ENCODE data around the gene ETS2. TPM values are rescaled to one million over a fixed set of nuclear protein-coding genes. Genes with fewer than 3 reads are reported as not detected.
"Not testable (repeated sequence)": the region's sequence is repeated elsewhere in the genome, so short reads cannot be mapped to it uniquely, and the experiment has no call there.

The ETS2 gene
- total RNA-seq, 4 donors from 2014 or later, result 31.1 to 175 (median 63.8) TPM

GRCh38 chr21:38842079-38842478, 36.4 kb downstream of the ETS2 start:
- no peak for DNase-seq (ENCODE audit: extremely low spot score)
- WGBS, result 69% methylated on average over 3 of the region's 4 CpGs

GRCh38 chr21:38843379-38843778, 37.6 kb downstream of the ETS2 start:
- H3K27ac ChIP-seq (replicated peaks in 1 of 4), result no peak overlapping the region
- TF ChIP-seq EP300 (IDR thresholded peaks at IDR 0.05), result no peak
- TF ChIP-seq CTCF (IDR thresholded peaks at IDR 0.05), result no peak
- TF ChIP-seq POLR2A (IDR thresholded peaks at IDR 0.05; ENCODE audit: low read depth), result no peak
- TF ChIP-seq POLR2AphosphoS5 (IDR thresholded peaks at IDR 0.05), result no peak

More at GRCh38 chr21:38842079-38842478, 36.4 kb downstream of the ETS2 start:
- H3K27ac ChIP-seq (replicated peaks in 1 of 4), result no peak overlapping the region
- no peaks in the 10 kb centered on the region for H3K27me3 ChIP-seq
- TF ChIP-seq EP300 (IDR thresholded peaks at IDR 0.05), result no peak
- TF ChIP-seq CTCF (IDR thresholded peaks at IDR 0.05), result no peak
- TF ChIP-seq POLR2AphosphoS5 (IDR thresholded peaks at IDR 0.05), result no peak
- no peak for TF ChIP-seq POLR2A (IDR thresholded peaks at IDR 0.05; ENCODE audit: low read depth)
- intact Hi-C loops (cut with DNase I), result no loop called here
- no peak overlapping the region for H3K4me3 ChIP-seq
- H3K4me1 ChIP-seq, result peaks cover 0 to 11% (median 5%) of the 10 kb centered on the region in 4 donors
- no peaks in the 10 kb centered on the region for H3K9me3 ChIP-seq
- no peaks in the 10 kb centered on the region for H3K36me3 ChIP-seq

GRCh38 chr21:38843806-38844503, 38.2 kb downstream of the ETS2 start:
- peaks cover 0 to 18% (median 12%) of the 10 kb centered on the region in 4 donors for H3K4me1 ChIP-seq
- intact Hi-C loops (cut with DNase I), result no loop called here
- H3K4me3 ChIP-seq, result no peak overlapping the region
- no peaks in the 10 kb centered on the region for H3K27me3 ChIP-seq
- H3K9me3 ChIP-seq, result no peaks in the 10 kb centered on the region
- peak; percentile 34 for DNase-seq (ENCODE audit: extremely low spot score)
- no peak for TF ChIP-seq EP300 (IDR thresholded peaks at IDR 0.05)
- no peak for TF ChIP-seq CTCF (IDR thresholded peaks at IDR 0.05)
- TF ChIP-seq POLR2AphosphoS5 (IDR thresholded peaks at IDR 0.05), result no peak
- TF ChIP-seq POLR2A (IDR thresholded peaks at IDR 0.05; ENCODE audit: low read depth), result no peak
- WGBS, result 90% methylated on average over 4 of the region's 4 CpGs
- H3K27ac ChIP-seq (replicated peaks in 1 of 4), result no peak overlapping the region
- no peaks in the 10 kb centered on the region for H3K36me3 ChIP-seq

More at GRCh38 chr21:38843379-38843778, 37.6 kb downstream of the ETS2 start:
- WGBS, result 88% methylated on average over 5 of the region's 5 CpGs
- H3K36me3 ChIP-seq, result no peaks in the 10 kb centered on the region
- no peaks in the 10 kb centered on the region for H3K27me3 ChIP-seq
- peak; percentile 3 for DNase-seq (ENCODE audit: extremely low spot score)
- intact Hi-C loops (cut with DNase I), result no loop called here
- no peaks in the 10 kb centered on the region for H3K9me3 ChIP-seq
- peaks cover 0 to 18% (median 9%) of the 10 kb centered on the region in 4 donors for H3K4me1 ChIP-seq
- no peak overlapping the region for H3K4me3 ChIP-seq

- DNase-seq (ENCODE audit: extremely low spot score), result peak; percentile 24
- 98% methylated on average over 2 of the region's 2 CpGs for whole genome bisulfite sequencing
- H3K36me3 ChIP-seq; H3K27me3 ChIP-seq; intact Hi-C loops (cut with DNase I); H3K9me3 ChIP-seq; H3K27ac ChIP-seq (replicated peaks in 1 of 4); H3K4me3 ChIP-seq: not testable (repeated sequence)
- H3K4me1 ChIP-seq, result peaks cover 0 to 13% (median 4%) of the 10 kb centered on the region in 4 donors
Measured at GRCh38 chr21:38845374-38845773, 39.6 kb downstream of the ETS2 start.

- H3K4me1 ChIP-seq, result peaks cover 0 to 13% (median 4%) of the 10 kb centered on the region in 4 donors
- H3K36me3 ChIP-seq, result no peaks in the 10 kb centered on the region
- H3K27me3 ChIP-seq, result no peaks in the 10 kb centered on the region
- DNase-seq (ENCODE audit: extremely low spot score), result no peak
- no peak for TF ChIP-seq POLR2A (IDR thresholded peaks at IDR 0.05; ENCODE audit: low read depth)
- no peak for TF ChIP-seq EP300 (IDR thresholded peaks at IDR 0.05)
- no peak for TF ChIP-seq POLR2AphosphoS5 (IDR thresholded peaks at IDR 0.05)
- no peak for TF ChIP-seq CTCF (IDR thresholded peaks at IDR 0.05)
- intact Hi-C loops (cut with DNase I), result no loop called here
- H3K9me3 ChIP-seq, result no peaks in the 10 kb centered on the region
- H3K27ac ChIP-seq (replicated peaks in 1 of 4), result no peak overlapping the region
- H3K4me3 ChIP-seq, result no peak overlapping the region
- WGBS, result 65% methylated on average over 7 of the region's 7 CpGs
Measured at GRCh38 chr21:38847556-38847955, 41.8 kb downstream of the ETS2 start.
